PC-3 (cell line): Measurements from ENCODE around the gene TEDC1. TPM values are rescaled to one million over a fixed set of nuclear protein-coding genes. Genes with fewer than 3 reads are reported as not detected.

Experiments used
- ATAC-seq: fragments of 200-7000 bp; cut with Tn5 transposase; 2 replicates; pipeline ENCODE4 v1.9.1; 2020; ENCODE audit warnings: mild to moderate bottlenecking, moderate library complexity
- BruUV-seq: library from RNA; stranded (reverse); fragments of 400-500 nt; replicated peaks from 2 replicates; lab custom pipeline; 2021; lab: Mats Ljungman, UMichigan
- CTCF ChIA-PET: fragments of 300-600 bp; sonication (Branson Sonifier 250); formaldehyde crosslinking; loops from one replicate; lab custom pipeline; 2022; ENCODE audit warnings: antibody characterized with exemption; lab: Charles Lee
- POLR2A ChIA-PET: fragments of 300-600 bp; sonication (Branson Sonifier 250); formaldehyde crosslinking; loops from one replicate; lab custom pipeline; 2022; ENCODE audit warnings: antibody characterized with exemption; ENCODE audit not compliant: unreplicated experiment; lab: Charles Lee
- DNase-seq: peaks from one replicate; pipeline ENCODE4 v3.0.0-alpha.2; 2015
- H2AFZ ChIP-seq: fragments of 300-600 bp; sonication (generic); 2 replicates; pipeline ENCODE4 v1.6.0; 2016; ENCODE audit warnings: antibody characterized with exemption, low read length
- H3F3A ChIP-seq: fragments of 300-600 bp; sonication (generic); one replicate; pipeline ENCODE4 v1.6.0; 2017; ENCODE audit warnings: antibody characterized with exemption, low read length, control low read depth, mild to moderate bottlenecking; ENCODE audit not compliant: unreplicated experiment
- H3K27ac ChIP-seq: fragments of 300-600 bp; sonication (generic); 2 replicates; pipeline ENCODE4 v1.5.1; 2016; ENCODE audit warnings: mild to moderate bottlenecking, low read length
- H3K27me3 ChIP-seq: fragments of 300-600 bp; sonication (generic); 2 replicates; pipeline ENCODE4 v1.6.1; 2016; ENCODE audit warnings: low read length, mixed read lengths
- H3K36me3 ChIP-seq: fragments of 300-600 bp; sonication (generic); 2 replicates; pipeline ENCODE4 v1.6.1; 2016; ENCODE audit warnings: low read depth, mixed run types, low read length, mixed read lengths
- H3K4me1 ChIP-seq: fragments of 300-600 bp; sonication (generic); 2 replicates; pipeline ENCODE4 v1.5.1; 2016; ENCODE audit warnings: low read length; ENCODE audit not compliant: insufficient read depth
- H3K4me2 ChIP-seq: fragments of 300-600 bp; sonication (generic); 2 replicates; pipeline ENCODE4 v1.6.0; 2016; ENCODE audit warnings: low read length
- H3K4me3 ChIP-seq: fragments of 300-600 bp; sonication (generic); 2 replicates; pipeline ENCODE4 v1.5.1; 2016; ENCODE audit warnings: mild to moderate bottlenecking, low read length, mixed read lengths
- H3K79me2 ChIP-seq: fragments of 300-600 bp; sonication (generic); 2 replicates; pipeline ENCODE4 v1.6.1; 2017; ENCODE audit warnings: low read length, mixed read lengths
- H3K9ac ChIP-seq: fragments of 300-600 bp; sonication (generic); 2 replicates; pipeline ENCODE4 v1.6.0; 2016; ENCODE audit warnings: mild to moderate bottlenecking, low read length
- H3K9me2 ChIP-seq: fragments of 300-600 bp; sonication (generic); replicated peaks from 2 replicates; pipeline ENCODE4 v1.6.1; 2016; ENCODE audit warnings: mixed run types, low read length, mixed read lengths
- H3K9me3 ChIP-seq: fragments of 300-600 bp; sonication (generic); 2 replicates; pipeline ENCODE4 v1.6.1; 2016; ENCODE audit warnings: low read length, mixed read lengths
- H4K20me1 ChIP-seq: fragments of 300-600 bp; sonication (generic); 2 replicates; pipeline ENCODE4 v1.6.1; 2016; ENCODE audit warnings: low read length, mixed read lengths
- EZH2 ChIP-seq: fragments of 300-600 bp; sonication (generic); IDR thresholded peaks from one replicate; pipeline ENCODE4 v1.6.1; 2017; ENCODE audit warnings: antibody characterized with exemption, mild to moderate bottlenecking, low read length; ENCODE audit not compliant: unreplicated experiment
- EZH2phosphoT487 ChIP-seq: fragments of 300-600 bp; sonication (generic); IDR thresholded peaks from 2 replicates; pipeline ENCODE4 v1.6.1; 2018; ENCODE audit warnings: mild to moderate bottlenecking, antibody characterized with exemption, low read length, borderline replicate concordance
- intact Hi-C: fragments of 100-400 bp; cut with micrococcal nuclease; formaldehyde crosslinking; loops from 2 replicates; pipeline ENCODE4 v1.9.0; 2023
- total RNA-seq: library from RNA; depleted of rRNA; stranded (reverse); fragments of >200 nt; gene quantifications from 2 replicates; pipeline ENCODE4 v1.2.3, GENCODE V29; 2014
- TF ChIP-seq, protein P1 (sequence below): fragments of 300-600 bp; sonication (generic); conservative IDR thresholded peaks from 2 replicates; pipeline ENCODE4 v1.5.1; 2017; ENCODE audit warnings: antibody characterized with exemption, low read depth, mild to moderate bottlenecking, low read length

Gene TEDC1
- total RNA-seq, 1 experiment from 2014 or later, result 66.7 TPM

DNA sequence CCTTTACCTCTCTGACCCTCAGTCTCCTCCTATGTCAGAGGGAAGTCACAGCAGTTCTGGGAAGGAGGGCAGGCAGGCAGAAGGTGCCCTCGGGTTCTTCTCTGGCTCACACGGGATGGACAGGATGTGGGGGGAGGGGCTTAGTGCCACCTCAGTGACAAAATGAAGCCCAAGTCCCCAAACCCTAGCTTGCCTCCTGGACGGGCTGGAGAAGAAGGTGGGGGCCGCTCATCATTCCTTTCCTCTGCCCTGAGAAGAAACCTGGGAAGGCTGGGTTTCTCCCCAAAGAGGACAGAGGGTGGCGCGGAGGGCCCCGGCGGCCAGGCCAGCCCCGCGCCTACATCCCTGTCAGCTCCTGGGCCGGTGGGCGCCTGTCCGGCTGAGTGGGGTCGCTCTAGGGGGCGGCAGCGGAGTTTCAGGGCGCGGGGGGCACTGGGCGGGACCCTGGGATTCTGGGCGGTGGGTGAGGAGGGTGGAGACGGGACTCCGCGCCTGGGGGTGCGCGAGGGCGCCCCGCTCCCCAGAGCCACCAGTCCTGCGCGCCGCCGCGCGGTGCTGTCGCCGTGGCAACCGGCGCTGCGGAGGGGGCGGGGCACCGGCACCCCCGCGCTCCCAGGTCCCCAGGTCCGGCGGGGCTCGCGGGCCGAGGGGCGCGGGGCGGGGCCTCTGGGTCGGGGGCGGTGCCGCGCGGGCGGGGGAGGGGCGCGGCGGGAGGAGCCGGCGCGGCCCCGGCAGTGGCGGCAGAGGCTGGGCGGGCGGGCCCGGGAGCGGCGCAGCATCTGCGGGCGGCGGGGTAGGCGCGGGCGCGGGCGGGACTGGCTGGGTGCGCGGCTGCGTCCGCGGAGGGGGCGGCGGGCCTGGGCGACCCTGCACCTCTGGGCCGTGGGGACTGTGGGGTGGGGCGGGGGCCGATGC, 35.1 kb downstream of the TEDC1 start, which contains the start of gene TMEM121:
TSS of gene TMEM121 (plus strand) at position 723 of the 915 bp plus-strand sequence. CDS start 2,252 bp downstream, outside the sequence.
- Histone ChIP-seq H4K20me1 (no peaks in the 10 kb centered on the region), H3K27me3 (no peaks in the 10 kb centered on the region), H3K4me1 (peaks cover 10% of the 10 kb centered on the region; the same call in 1 of the 2 replicates), H3K9me3 (no peaks in the 10 kb centered on the region), H3K36me3 (no peaks in the 10 kb centered on the region), H3K9me2 (no peaks in the 10 kb centered on the region), H3K27ac (no peak within 1 kb of the TSS), H3K79me2 (peaks cover 9% of the 10 kb centered on the region; the same call in 1 of the 2 replicates), H2AFZ (peak within 1 kb of the TSS; percentile 82), H3K4me2 (peak within 1 kb of the TSS; percentile 94), H3K4me3 (peak within 1 kb of the TSS; percentile 75), H3K9ac (peak within 1 kb of the TSS; percentile 74), H3F3A (no peaks in the 10 kb centered on the region)
- no TSS peak for BruUV-seq
- ChIA-PET CTCF (no interaction called here), POLR2A (no interaction called here)
- DNase-seq, result no peak
- intact Hi-C loops, result no loop called here
- ATAC-seq, result peak; percentile 36
- TF ChIP-seq, protein P1, sequence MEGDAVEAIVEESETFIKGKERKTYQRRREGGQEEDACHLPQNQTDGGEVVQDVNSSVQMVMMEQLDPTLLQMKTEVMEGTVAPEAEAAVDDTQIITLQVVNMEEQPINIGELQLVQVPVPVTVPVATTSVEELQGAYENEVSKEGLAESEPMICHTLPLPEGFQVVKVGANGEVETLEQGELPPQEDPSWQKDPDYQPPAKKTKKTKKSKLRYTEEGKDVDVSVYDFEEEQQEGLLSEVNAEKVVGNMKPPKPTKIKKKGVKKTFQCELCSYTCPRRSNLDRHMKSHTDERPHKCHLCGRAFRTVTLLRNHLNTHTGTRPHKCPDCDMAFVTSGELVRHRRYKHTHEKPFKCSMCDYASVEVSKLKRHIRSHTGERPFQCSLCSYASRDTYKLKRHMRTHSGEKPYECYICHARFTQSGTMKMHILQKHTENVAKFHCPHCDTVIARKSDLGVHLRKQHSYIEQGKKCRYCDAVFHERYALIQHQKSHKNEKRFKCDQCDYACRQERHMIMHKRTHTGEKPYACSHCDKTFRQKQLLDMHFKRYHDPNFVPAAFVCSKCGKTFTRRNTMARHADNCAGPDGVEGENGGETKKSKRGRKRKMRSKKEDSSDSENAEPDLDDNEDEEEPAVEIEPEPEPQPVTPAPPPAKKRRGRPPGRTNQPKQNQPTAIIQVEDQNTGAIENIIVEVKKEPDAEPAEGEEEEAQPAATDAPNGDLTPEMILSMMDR, result no peak
- no peak for TF ChIP-seq EZH2

DNA sequence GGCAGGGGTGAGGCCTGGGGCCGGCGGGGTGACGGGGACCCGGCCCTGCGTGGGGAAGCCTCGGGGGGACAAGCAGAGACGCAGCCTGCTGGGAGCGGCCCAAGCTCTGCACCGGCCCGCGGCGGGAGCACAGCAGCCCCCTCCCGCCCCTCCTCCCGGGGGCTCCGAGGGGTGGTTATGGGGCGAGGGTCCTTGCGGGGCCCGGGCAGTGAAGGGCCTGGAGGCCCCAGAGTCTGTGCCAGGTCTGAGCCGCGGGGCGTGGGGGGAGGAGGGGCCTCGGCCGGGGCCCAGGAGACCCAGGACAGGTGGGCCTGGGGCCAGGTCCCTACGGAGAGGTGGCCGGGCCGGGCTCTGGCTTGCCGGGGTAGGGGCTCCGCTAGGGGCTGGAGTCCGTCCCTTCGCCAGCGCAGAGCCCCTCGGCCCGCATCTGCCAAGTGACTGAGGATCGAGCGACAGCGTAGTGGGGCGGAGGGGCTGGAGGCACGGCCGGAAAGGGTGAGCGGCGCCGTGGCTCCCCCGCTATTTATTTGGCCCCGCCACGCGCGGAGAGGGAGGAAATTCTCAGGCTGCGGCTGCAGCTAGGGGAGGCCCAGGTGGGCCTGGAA, 35.8 kb downstream of the TEDC1 start:
- H4K20me1 ChIP-seq, result no peaks in the 10 kb centered on the region
- peaks cover 10% of the 10 kb centered on the region; the same call in 1 of the 2 replicates for H3K4me1 ChIP-seq
- no peak overlapping the region for H3K27ac ChIP-seq
- no peak for TF ChIP-seq EZH2
- TF ChIP-seq EZH2phosphoT487, result no peak
- TF ChIP-seq, protein P1, result no peak
- ChIA-PET POLR2A (no interaction called here), CTCF (no interaction called here)
- BruUV-seq, result no TSS peak
- H3K9me3 ChIP-seq, result no peaks in the 10 kb centered on the region
- intact Hi-C loops, result no loop called here
- peak; percentile 5 for ATAC-seq
- no peaks in the 10 kb centered on the region for H3K27me3 ChIP-seq
- peak overlapping the region; percentile 94 for H3K4me2 ChIP-seq
- DNase-seq, result no peak
- peak overlapping the region; percentile 74 for H3K9ac ChIP-seq
- no peaks in the 10 kb centered on the region for H3K9me2 ChIP-seq
- H2AFZ ChIP-seq, result peak overlapping the region; percentile 82
- peak overlapping the region; percentile 75 for H3K4me3 ChIP-seq
- H3K79me2 ChIP-seq, result peaks cover 9% of the 10 kb centered on the region; the same call in 1 of the 2 replicates
- no peaks in the 10 kb centered on the region for H3F3A ChIP-seq
- H3K36me3 ChIP-seq, result no peaks in the 10 kb centered on the region
